A549 (cell line): ENCODE data around the gene PLXDC1.

ENCODE experiments used
- CBX8 ChIP-seq: fragments of 200-600 bp; sonication (generic); IDR thresholded peaks from 2 replicates; pipeline ENCODE4 v1.6.1; 2016
- CTCF ChIP-seq: fragments of >200 bp; sonication (Bioruptor Twin); formaldehyde crosslinking; IDR thresholded peaks from 3 replicates; pipeline ENCODE4 v1.5.1; 2016
- EHMT2 ChIP-seq: fragments of 200-600 bp; sonication (generic); IDR thresholded peaks from 2 replicates; pipeline ENCODE4 v1.6.1; 2016; ENCODE audit warnings: antibody characterized with exemption, low read depth, mild to moderate bottlenecking, moderate library complexity
- EP300 ChIP-seq, 2 experiments: fragments of >200 bp; sonication (Bioruptor Twin); formaldehyde crosslinking; IDR thresholded peaks; 2 replicates in 1 of 2; 3 replicates in 1 of 2; pipeline ENCODE4 v1.6.1; 2016 to 2017
- ESRRA ChIP-seq: fragments of 150-350 bp; IDR thresholded peaks from 2 replicates; pipeline ENCODE4 v1.6.1; 2014; ENCODE audit warnings: mild to moderate bottlenecking, low read length, borderline replicate concordance
- NR3C1 ChIP-seq: fragments of >200 bp; sonication (Bioruptor Twin); formaldehyde crosslinking; IDR thresholded peaks from 3 replicates; pipeline ENCODE4 v1.6.1; 2017
- POLR2A ChIP-seq: IDR thresholded peaks from 2 replicates; pipeline ENCODE4 v1.6.1; 2012; ENCODE audit warnings: mild to moderate bottlenecking, low read length
- RAD21 ChIP-seq, 2 experiments: fragments of >200 bp in 1 of 2; sonication (Bioruptor Twin) in 1 of 2; formaldehyde crosslinking in 1 of 2; IDR thresholded peaks in 1 of 2; conservative IDR thresholded peaks in 1 of 2; 2 replicates in 1 of 2; 3 replicates in 1 of 2; pipeline ENCODE4 v1.6.1; 2012 to 2018; ENCODE audit warnings: inconsistent platforms in 1 of 2
- REST ChIP-seq: fragments of 200-600 bp; sonication (generic); IDR thresholded peaks from 2 replicates; pipeline ENCODE4 v1.6.1; 2016; ENCODE audit warnings: antibody characterized with exemption, mild to moderate bottlenecking, moderate library complexity
- RFX5 ChIP-seq: fragments of 450-650 bp; IDR thresholded peaks from 2 replicates; pipeline ENCODE4 v1.7.1; 2014; ENCODE audit warnings: antibody characterized with exemption, mild to moderate bottlenecking, moderate library complexity
- USF2 ChIP-seq: fragments of 450-650 bp; IDR thresholded peaks from 2 replicates; pipeline ENCODE4 v1.6.1; 2014; ENCODE audit warnings: antibody characterized with exemption
- TF ChIP-seq, protein P1 (sequence below): IDR thresholded peaks from 2 replicates; pipeline ENCODE4 v1.6.1; 2012

GRCh38 chr17:39138431-39139160, 12.8 kb downstream of the PLXDC1 start:
- TF ChIP-seq NR3C1 = no peak
- TF ChIP-seq CTCF = no peak
- TF ChIP-seq CBX8 = no peak
- TF ChIP-seq ESRRA = no peak
- no peak for TF ChIP-seq EHMT2
- TF ChIP-seq POLR2A = no peak
- TF ChIP-seq REST = no peak
- TF ChIP-seq RAD21 (conservative IDR thresholded peaks at IDR 0.05 in 1 of 2, IDR thresholded peaks at IDR 0.05 in 1 of 2) = no peak
- no peak for TF ChIP-seq USF2
- no peak for TF ChIP-seq RFX5
- no peak for TF ChIP-seq EP300 (IDR thresholded peaks at IDR 0.05)
- TF ChIP-seq, protein P1, sequence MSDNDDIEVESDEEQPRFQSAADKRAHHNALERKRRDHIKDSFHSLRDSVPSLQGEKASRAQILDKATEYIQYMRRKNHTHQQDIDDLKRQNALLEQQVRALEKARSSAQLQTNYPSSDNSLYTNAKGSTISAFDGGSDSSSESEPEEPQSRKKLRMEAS = no peak
